ENCODE measurements around the gene PCP4. TPM values are rescaled to one million over a fixed set of nuclear protein-coding genes. Genes with fewer than 3 reads are reported as not detected.
"Not testable (repeated sequence)": the region's sequence is repeated elsewhere in the genome, so short reads cannot be mapped to it uniquely, and the experiment has no call there.

The PCP4 gene
- total RNA-seq, 2 experiments from 2014 or later = not detected

DNA sequence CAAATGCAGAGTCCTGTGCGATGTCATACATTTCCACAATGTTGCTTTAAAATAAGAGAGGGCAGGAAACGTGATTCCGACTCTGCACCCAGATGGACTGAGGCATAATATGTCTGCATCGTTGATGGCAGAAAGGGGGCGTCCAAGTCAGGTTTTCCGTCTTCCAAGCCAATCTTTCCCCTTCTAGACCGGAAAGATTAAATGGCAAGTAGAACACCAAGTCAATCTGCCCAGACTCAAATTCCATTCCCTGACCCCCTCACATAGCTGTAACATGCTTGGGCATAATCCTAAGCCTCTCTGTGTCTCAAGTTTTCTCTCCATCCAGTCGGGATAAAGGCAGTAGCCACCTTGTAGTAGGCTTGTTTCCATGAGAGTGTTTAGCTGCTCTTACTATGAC is 14.4 kb downstream of the PCP4 start:
- ATAC-seq (no peak), DNase-seq (no peak)
- CTCF ChIA-PET = interaction anchor here (1.2 kb wide), 1 partner anchor 15 kb away, joined by 3 read pairs; no protein-coding TSS in a partner anchor
- Mint-ChIP-seq H3K27ac (no peak overlapping the region), H3K9me3 (ENCODE audit: low read depth) (no peaks in the 10 kb centered on the region), H3K4me3 (no peak overlapping the region), H3K36me3 (no peaks in the 10 kb centered on the region), H3K27me3 (no peaks in the 10 kb centered on the region), H3K4me1 (no peaks in the 10 kb centered on the region)

GRCh38 chr21:39882151-39882838 is 15.1 kb downstream of the PCP4 start:
- CTCF ChIA-PET = interaction anchor here (1.2 kb wide), 1 partner anchor 16 kb away, joined by 3 read pairs; no protein-coding TSS in a partner anchor
- ATAC-seq = no peak
- no peak for DNase-seq
- no peaks in the 10 kb centered on the region for H3K36me3 Mint-ChIP-seq
- H3K27ac Mint-ChIP-seq = no peak overlapping the region
- no peaks in the 10 kb centered on the region for H3K9me3 Mint-ChIP-seq (ENCODE audit: low read depth)
- H3K4me1 Mint-ChIP-seq = no peaks in the 10 kb centered on the region
- no peaks in the 10 kb centered on the region for H3K27me3 Mint-ChIP-seq
- H3K4me3 Mint-ChIP-seq = no peak overlapping the region

- Mint-ChIP-seq H3K9me3 (ENCODE audit: low read depth) (no peaks in the 10 kb centered on the region), H3K4me3 (no peak overlapping the region), H3K36me3 (no peaks in the 10 kb centered on the region), H3K27me3 (no peaks in the 10 kb centered on the region), H3K4me1 (no peaks in the 10 kb centered on the region), H3K27ac (no peak overlapping the region)
- DNase-seq (no peak), ATAC-seq (no peak)
- CTCF ChIA-PET = interaction anchor here (1.2 kb wide), 1 partner anchor 16 kb away, joined by 3 read pairs; no protein-coding TSS in a partner anchor
Observed at GRCh38 chr21:39882839-39883195, 15.6 kb downstream of the PCP4 start.

GRCh38 chr21:39885119-39885848 is 18.0 kb downstream of the PCP4 start:
- ATAC-seq (no peak), DNase-seq (no peak)
- H3K27ac Mint-ChIP-seq = no peak overlapping the region
- H3K27me3 Mint-ChIP-seq = no peaks in the 10 kb centered on the region
- no peaks in the 10 kb centered on the region for H3K36me3 Mint-ChIP-seq
- CTCF ChIA-PET = interaction anchor here (1.2 kb wide), 1 partner anchor 18 kb away, joined by 3 read pairs; the partner anchor contains the start of gene PCP4
- no peaks in the 10 kb centered on the region for H3K4me1 Mint-ChIP-seq
- no peak overlapping the region for H3K4me3 Mint-ChIP-seq
- no peaks in the 10 kb centered on the region for H3K9me3 Mint-ChIP-seq (ENCODE audit: low read depth)

DNA sequence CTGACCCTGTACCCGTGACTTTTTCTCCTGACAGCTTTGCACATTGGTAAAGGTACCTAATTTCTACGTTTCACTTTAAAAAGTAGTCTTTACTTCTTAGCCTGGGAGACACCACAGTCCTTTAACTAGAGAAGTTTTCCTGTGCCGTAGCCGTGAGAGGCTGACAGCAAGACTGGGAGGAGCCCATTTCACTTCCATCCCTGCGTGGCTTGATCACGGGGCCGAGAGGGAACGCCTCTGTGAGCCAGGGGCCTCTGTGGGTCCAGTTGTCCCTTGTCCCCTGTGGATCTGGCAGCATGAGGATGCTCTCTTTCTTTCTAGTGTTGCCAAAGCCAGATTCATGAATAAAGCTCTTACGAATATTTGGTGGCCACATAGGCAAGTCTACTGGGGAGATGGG is 21.6 kb downstream of the PCP4 start:
- DNase-seq (no peak), ATAC-seq (no peak)
- CTCF ChIA-PET = no interaction called here
- H3K4me1 Mint-ChIP-seq = no peaks in the 10 kb centered on the region
- H3K4me3 Mint-ChIP-seq = no peak overlapping the region
- no peaks in the 10 kb centered on the region for H3K27me3 Mint-ChIP-seq
- H3K36me3 Mint-ChIP-seq = no peaks in the 10 kb centered on the region
- no peaks in the 10 kb centered on the region for H3K9me3 Mint-ChIP-seq (ENCODE audit: low read depth)
- H3K27ac Mint-ChIP-seq = no peak overlapping the region

DNA sequence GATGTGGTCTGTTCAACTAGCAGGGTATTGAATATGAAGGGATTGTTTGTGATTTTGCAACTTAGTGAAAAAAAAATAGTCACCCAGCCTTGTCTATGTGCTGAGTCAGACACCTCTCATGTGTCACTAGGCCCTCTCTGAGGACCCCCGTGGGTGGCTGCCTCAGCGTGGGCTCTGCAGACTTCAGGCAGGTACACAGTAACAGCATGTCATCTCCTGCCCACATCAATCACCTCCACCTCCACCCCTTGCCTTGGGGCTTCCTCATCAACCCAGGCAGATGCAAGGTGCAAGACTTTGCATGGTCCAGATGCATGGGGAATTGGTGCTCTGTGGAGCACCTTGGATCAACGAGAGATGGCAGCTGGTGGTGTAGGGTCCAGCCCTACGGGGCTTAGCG is 23.9 kb downstream of the PCP4 start:
- Mint-ChIP-seq H3K4me3 (no peak overlapping the region), H3K36me3 (no peaks in the 10 kb centered on the region), H3K27ac (no peak overlapping the region), H3K9me3 (ENCODE audit: low read depth) (peaks cover 7% of the 10 kb centered on the region), H3K27me3 (no peaks in the 10 kb centered on the region), H3K4me1 (no peaks in the 10 kb centered on the region)
- ATAC-seq (no peak), DNase-seq (no peak)
- CTCF ChIA-PET = no interaction called here

- DNase-seq; ATAC-seq; H3K9me3 Mint-ChIP-seq (ENCODE audit: low read depth); H3K36me3 Mint-ChIP-seq; H3K27me3 Mint-ChIP-seq; CTCF ChIA-PET; H3K27ac Mint-ChIP-seq; H3K4me3 Mint-ChIP-seq; H3K4me1 Mint-ChIP-seq: not testable (repeated sequence)
Observed at GRCh38 chr21:39891863-39892262, 24.6 kb downstream of the PCP4 start.

DNA sequence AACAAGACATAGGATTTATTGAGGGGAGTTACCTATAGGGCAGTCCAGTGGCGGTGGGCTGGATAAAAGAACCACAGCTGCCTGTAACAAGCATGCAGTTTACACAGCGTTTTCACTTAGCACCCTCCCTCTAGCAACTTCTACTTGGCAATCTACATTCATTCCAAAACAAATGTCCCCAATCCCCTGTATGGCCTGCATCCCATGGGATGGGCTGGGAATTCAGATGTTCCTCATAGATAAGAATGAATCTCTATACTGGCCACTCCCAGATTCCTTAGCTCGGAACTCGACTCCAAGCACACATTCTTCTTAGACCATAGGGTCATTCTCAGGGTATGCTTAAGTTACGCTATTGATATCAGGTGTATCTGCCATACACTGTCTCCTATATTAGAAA is 33.3 kb downstream of the PCP4 start:
- DNase-seq = no peak
- no peak overlapping the region for H3K4me3 Mint-ChIP-seq
- no peaks in the 10 kb centered on the region for H3K36me3 Mint-ChIP-seq
- CTCF ChIA-PET = no interaction called here
- H3K9me3 Mint-ChIP-seq (ENCODE audit: low read depth) = peaks cover 5% of the 10 kb centered on the region
- H3K4me1 Mint-ChIP-seq = no peaks in the 10 kb centered on the region
- ATAC-seq = no peak
- no peak overlapping the region for H3K27ac Mint-ChIP-seq
- H3K27me3 Mint-ChIP-seq = no peaks in the 10 kb centered on the region

GRCh38 chr21:39900911-39901310 is 33.7 kb downstream of the PCP4 start:
- no peaks in the 10 kb centered on the region for H3K4me1 Mint-ChIP-seq
- no peaks in the 10 kb centered on the region for H3K27me3 Mint-ChIP-seq
- no peak overlapping the region for H3K27ac Mint-ChIP-seq
- CTCF ChIA-PET = no interaction called here
- no peak for ATAC-seq
- no peaks in the 10 kb centered on the region for H3K36me3 Mint-ChIP-seq
- H3K9me3 Mint-ChIP-seq (ENCODE audit: low read depth) = peaks cover 4% of the 10 kb centered on the region
- no peak for DNase-seq
- H3K4me3 Mint-ChIP-seq = no peak overlapping the region

DNA sequence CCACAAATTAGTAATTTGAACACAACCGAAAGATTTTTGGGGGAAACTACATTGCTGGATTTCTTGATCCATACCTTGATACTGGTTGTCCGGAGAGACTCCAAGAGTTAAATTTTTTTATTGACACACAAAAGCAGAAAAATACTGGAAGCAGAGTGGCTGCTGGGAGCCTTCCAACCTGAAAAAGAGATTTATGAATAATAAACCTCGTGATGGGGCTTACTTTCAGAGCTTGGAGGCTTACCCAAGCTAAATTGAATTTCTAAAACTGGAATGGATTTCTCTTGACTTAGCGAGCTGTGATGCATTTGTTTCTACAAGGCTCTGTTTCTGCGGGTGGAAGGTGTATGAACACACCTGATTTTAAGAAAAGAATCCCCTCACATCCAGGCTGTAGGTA is 35.7 kb downstream of the PCP4 start:
- no peaks in the 10 kb centered on the region for H3K4me1 Mint-ChIP-seq
- H3K27me3 Mint-ChIP-seq = no peaks in the 10 kb centered on the region
- CTCF ChIA-PET = no interaction called here
- ATAC-seq = no peak
- H3K4me3 Mint-ChIP-seq = no peak overlapping the region
- H3K9me3 Mint-ChIP-seq (ENCODE audit: low read depth) = no peaks in the 10 kb centered on the region
- DNase-seq = no peak
- no peaks in the 10 kb centered on the region for H3K36me3 Mint-ChIP-seq
- no peak overlapping the region for H3K27ac Mint-ChIP-seq

GRCh38 chr21:39904457-39904856 is 37.2 kb downstream of the PCP4 start:
- no peak overlapping the region for H3K4me3 Mint-ChIP-seq
- H3K27me3 Mint-ChIP-seq = no peaks in the 10 kb centered on the region
- DNase-seq (no peak), ATAC-seq (no peak)
- H3K36me3 Mint-ChIP-seq = no peaks in the 10 kb centered on the region
- CTCF ChIA-PET = no interaction called here
- H3K9me3 Mint-ChIP-seq (ENCODE audit: low read depth) = peaks cover 4% of the 10 kb centered on the region
- no peaks in the 10 kb centered on the region for H3K4me1 Mint-ChIP-seq
- no peak overlapping the region for H3K27ac Mint-ChIP-seq

GRCh38 chr21:39908265-39908923 is 41.2 kb downstream of the PCP4 start:
- H3K27me3 Mint-ChIP-seq = no peaks in the 10 kb centered on the region
- no peak for ATAC-seq
- no peaks in the 10 kb centered on the region for H3K4me1 Mint-ChIP-seq
- no peak overlapping the region for H3K27ac Mint-ChIP-seq
- no peak overlapping the region for H3K4me3 Mint-ChIP-seq
- peaks cover 8% of the 10 kb centered on the region for H3K9me3 Mint-ChIP-seq (ENCODE audit: low read depth)
- H3K36me3 Mint-ChIP-seq = no peaks in the 10 kb centered on the region
- no peak for DNase-seq
- CTCF ChIA-PET = no interaction called here

DNA sequence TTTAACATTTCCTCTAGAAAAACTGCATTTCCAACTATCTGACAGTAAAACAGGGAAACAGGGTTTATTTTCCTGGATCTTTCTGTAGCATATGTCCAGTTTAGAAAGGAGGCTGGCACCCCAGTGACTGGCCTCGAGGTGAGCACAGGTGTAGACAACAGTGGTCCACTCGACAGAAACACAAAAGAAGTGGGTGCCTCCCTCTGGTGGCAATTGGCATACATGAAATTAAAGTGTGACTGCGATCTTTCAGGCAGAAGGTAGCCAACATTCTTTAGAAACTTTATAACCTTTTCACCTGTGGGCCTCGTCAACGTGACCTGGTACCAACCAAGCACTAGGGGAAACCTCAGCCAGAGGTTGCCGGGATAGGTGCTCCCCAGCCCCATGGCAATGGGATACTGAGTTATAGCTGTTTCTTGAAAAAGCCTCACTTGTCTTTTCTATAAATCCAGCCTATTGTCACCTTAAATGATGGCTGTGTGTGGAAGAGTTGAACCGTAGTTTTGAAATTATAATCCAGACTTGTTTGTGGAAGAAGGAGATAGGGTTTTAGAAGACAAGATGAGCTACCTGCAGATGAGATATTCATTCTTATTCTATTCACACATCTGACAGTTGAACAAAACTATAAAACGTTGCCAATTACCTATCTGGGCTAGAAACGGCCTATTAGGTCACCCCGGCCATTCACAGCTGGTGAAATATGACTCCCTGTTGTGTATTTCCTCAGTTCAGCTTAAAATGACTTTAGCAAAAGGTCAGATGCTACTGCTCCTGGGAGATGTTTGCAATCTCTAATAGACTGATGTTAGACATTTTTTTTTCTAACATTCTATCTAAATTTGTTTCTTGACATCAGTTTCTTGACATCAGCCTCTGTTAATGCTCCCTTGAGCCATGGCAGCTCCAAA is 44.3 kb downstream of the PCP4 start:
- Mint-ChIP-seq H3K27me3 (no peaks in the 10 kb centered on the region), H3K4me3 (no peak overlapping the region), H3K9me3 (ENCODE audit: low read depth) (peaks cover 10% of the 10 kb centered on the region), H3K27ac (no peak overlapping the region), H3K4me1 (no peaks in the 10 kb centered on the region), H3K36me3 (no peaks in the 10 kb centered on the region)
- CTCF ChIA-PET = interaction anchor here (0.8 kb wide), 1 partner anchor 12 kb away, joined by 3 read pairs; no protein-coding TSS in a partner anchor
- ATAC-seq (no peak), DNase-seq (no peak)
